ENCODE measurements around the gene FBRSL1. TPM values are rescaled to one million over a fixed set of nuclear protein-coding genes. Genes with fewer than 3 reads are reported as not detected.

FBRSL1 gene
- total and polyA plus RNA-seq, 9 donors, result 6.9 to 72.9 (median 54.2) TPM

- H3K27ac ChIP-seq (ENCODE audit: low read length), result no peak overlapping the region
- no peak for DNase-seq
- H3K27me3 ChIP-seq (ENCODE audit: control insufficient read depth, insufficient read depth, low read length), result no peaks in the 10 kb centered on the region
- H3K9me3 ChIP-seq (replicated peaks; ENCODE audit: control insufficient read depth, low read depth, low read length), result no peaks in the 10 kb centered on the region
- H3K36me3 ChIP-seq (ENCODE audit: control insufficient read depth, insufficient read depth, low read length), result peaks cover 13% of the 10 kb centered on the region
- H3K4me1 ChIP-seq (ENCODE audit: control insufficient read depth, insufficient read depth, low read length), result peaks cover 28% of the 10 kb centered on the region
- no peak overlapping the region for H3K4me3 ChIP-seq (ENCODE audit: low read length)
- WGBS (ENCODE audit: insufficient coverage), result 94% methylated on average over 36 of the region's 43 CpGs
Observed at GRCh38 chr12:132525011-132525832, 35.3 kb downstream of the FBRSL1 start.

DNA sequence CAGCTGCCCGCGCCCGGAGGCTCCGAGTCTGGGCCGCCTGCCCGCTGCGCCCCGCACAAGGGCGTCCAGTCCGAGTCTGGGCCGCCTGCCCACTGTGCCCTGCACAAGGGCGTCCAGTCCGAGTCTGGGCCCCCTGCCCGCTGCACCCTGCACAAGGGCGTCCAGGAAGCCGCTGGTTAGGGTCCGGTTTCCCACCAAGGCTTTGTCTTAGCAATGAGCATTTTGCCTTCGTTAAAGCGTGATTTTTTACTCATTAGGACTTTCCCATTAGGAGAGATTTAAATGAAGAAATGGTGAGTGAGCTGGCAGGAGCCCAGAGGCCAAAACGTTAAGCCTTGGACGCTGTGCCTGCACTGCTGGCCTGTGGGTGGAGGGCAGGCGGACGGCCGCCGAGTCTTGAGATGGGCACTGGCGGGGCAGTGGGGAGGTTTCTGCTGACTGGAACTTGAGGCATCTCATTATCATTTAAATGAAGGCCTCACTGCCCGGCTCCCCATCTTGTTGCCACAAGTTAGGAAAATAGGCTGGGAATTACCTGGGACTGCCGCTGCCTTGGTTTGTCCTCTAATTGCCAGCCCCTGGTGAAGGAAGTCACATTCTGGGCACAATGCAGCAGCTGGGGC, 36.0 kb downstream of the FBRSL1 start:
- no peaks in the 10 kb centered on the region for H3K9me3 ChIP-seq (replicated peaks; ENCODE audit: control insufficient read depth, low read depth, low read length)
- peaks cover 13% of the 10 kb centered on the region for H3K36me3 ChIP-seq (ENCODE audit: control insufficient read depth, insufficient read depth, low read length)
- DNase-seq, result no peak
- H3K4me3 ChIP-seq (ENCODE audit: low read length), result no peak overlapping the region
- H3K4me1 ChIP-seq (ENCODE audit: control insufficient read depth, insufficient read depth, low read length), result peaks cover 23% of the 10 kb centered on the region
- H3K27ac ChIP-seq (ENCODE audit: low read length), result no peak overlapping the region
- 85% methylated on average over 26 of the region's 28 CpGs for WGBS (ENCODE audit: insufficient coverage)
- no peaks in the 10 kb centered on the region for H3K27me3 ChIP-seq (ENCODE audit: control insufficient read depth, insufficient read depth, low read length)

DNA sequence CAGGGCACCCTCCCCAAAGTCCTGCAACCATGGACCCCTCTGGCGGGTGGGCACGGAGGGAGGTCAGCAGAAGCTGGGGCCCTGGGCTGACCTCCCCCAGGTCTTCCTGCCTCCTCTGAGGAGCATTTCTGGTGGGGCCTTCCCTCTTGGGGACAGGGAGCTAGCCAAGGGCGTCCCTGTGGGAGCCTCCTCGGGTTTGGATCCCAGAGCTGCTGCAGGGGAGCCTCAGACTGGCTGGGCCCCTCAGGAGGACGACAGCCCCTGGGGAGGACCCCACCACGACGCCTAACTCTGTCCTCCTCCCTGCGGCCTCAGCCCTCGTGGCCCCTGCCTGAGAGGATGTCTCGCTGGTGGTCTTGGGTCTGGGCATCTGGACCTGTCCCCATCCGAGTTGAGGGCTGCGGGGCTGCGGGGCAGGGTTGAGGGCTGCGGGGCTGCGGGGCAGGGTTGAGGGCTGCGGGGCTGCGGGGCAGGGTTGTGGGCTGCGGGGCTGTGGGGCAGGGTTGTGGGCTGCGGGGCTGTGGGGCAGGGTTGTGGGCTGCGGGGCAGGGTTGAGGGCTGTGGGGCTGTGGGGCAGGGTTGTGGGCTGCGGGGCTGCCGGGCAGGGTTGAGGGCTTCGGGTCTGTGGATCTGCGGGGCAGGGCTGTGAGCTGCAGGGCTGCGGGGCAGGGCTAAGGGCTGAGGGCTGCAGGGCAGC, 37.4 kb downstream of the FBRSL1 start:
- no peak overlapping the region for H3K4me3 ChIP-seq (ENCODE audit: low read length)
- H3K9me3 ChIP-seq (replicated peaks; ENCODE audit: control insufficient read depth, low read depth, low read length), result no peaks in the 10 kb centered on the region
- H3K36me3 ChIP-seq (ENCODE audit: control insufficient read depth, insufficient read depth, low read length), result peaks cover 13% of the 10 kb centered on the region
- no peak overlapping the region for H3K27ac ChIP-seq (ENCODE audit: low read length)
- peaks cover 18% of the 10 kb centered on the region for H3K4me1 ChIP-seq (ENCODE audit: control insufficient read depth, insufficient read depth, low read length)
- no peak for DNase-seq
- no peaks in the 10 kb centered on the region for H3K27me3 ChIP-seq (ENCODE audit: control insufficient read depth, insufficient read depth, low read length)
- 87% methylated on average over 24 of the region's 25 CpGs for WGBS (ENCODE audit: insufficient coverage)

DNA sequence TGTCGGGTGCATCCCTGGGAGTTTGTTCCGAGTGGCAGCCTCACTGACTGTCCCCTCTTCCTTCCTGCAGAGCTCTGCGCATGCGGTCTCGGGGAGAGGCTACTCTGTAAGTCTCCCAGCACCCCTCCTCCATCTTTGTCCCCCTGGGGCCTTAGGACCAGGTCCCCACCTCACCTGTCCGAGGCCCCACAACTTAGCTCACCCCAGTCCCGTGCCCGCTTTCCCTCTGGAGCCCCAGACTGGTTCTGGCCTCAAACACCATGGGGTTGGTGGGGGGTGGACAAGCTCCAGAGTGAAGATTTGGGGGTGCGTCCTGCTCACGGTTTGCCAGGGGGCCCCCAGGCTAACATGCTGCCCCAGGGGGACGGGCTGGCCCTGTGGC, 37.9 kb downstream of the FBRSL1 start:
- WGBS (ENCODE audit: insufficient coverage), result 81% methylated on average over 8 of the region's 11 CpGs
- Histone ChIP-seq H3K4me3 (ENCODE audit: low read length) (no peak overlapping the region), H3K27ac (ENCODE audit: low read length) (no peak overlapping the region), H3K4me1 (ENCODE audit: control insufficient read depth, insufficient read depth, low read length) (peaks cover 15% of the 10 kb centered on the region), H3K27me3 (ENCODE audit: control insufficient read depth, insufficient read depth, low read length) (no peaks in the 10 kb centered on the region), H3K36me3 (ENCODE audit: control insufficient read depth, insufficient read depth, low read length) (peaks cover 13% of the 10 kb centered on the region), H3K9me3 (replicated peaks; ENCODE audit: control insufficient read depth, low read depth, low read length) (peaks cover 2% of the 10 kb centered on the region)
- no peak for DNase-seq

GRCh38 chr12:132528564-132529106, 38.7 kb downstream of the FBRSL1 start:
- 89% methylated on average over 20 of the region's 21 CpGs for WGBS (ENCODE audit: insufficient coverage)
- DNase-seq, result no peak
- H3K27ac ChIP-seq (ENCODE audit: low read length), result no peak overlapping the region

DNA sequence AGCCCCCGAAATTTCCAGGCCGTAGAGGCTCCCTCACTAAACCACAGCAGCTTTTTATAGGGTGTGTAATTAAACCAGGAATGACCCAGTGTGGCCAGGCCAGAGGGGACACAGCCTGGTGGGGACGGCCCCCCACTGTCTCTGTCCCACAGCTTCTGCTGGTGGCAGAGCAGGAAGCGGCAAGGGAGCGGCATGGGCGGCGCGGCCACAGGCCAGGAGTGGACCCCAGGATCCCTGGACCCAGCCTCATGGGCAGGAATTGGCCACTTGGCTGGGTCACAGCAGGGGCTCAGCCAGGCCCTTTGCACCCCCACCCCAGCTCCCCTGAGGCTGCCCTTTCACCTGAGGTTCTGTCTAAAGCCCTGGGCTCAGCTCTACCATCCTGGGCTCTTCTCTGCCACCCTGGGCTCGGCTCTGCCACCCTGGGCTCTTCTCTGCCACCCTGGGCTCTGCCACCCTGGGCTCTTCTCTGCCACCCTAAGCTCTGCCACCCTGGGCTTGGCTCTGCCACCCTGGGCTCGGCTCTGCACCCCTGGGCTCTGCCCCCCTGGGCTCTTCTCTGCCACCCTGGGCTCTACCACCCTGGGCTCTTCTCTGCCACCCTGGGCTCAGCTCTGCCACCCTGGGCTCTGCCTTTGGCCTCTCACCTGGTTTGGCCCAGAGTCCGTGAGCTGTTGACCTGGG, 39.3 kb downstream of the FBRSL1 start:
- peaks cover 2% of the 10 kb centered on the region for H3K9me3 ChIP-seq (replicated peaks; ENCODE audit: control insufficient read depth, low read depth, low read length)
- no peak overlapping the region for H3K27ac ChIP-seq (ENCODE audit: low read length)
- no peak for DNase-seq
- H3K27me3 ChIP-seq (ENCODE audit: control insufficient read depth, insufficient read depth, low read length), result no peaks in the 10 kb centered on the region
- peaks cover 13% of the 10 kb centered on the region for H3K36me3 ChIP-seq (ENCODE audit: control insufficient read depth, insufficient read depth, low read length)
- peaks cover 6% of the 10 kb centered on the region for H3K4me1 ChIP-seq (ENCODE audit: control insufficient read depth, insufficient read depth, low read length)
- H3K4me3 ChIP-seq (ENCODE audit: low read length), result no peak overlapping the region
- 94% methylated on average over 9 of the region's 11 CpGs for WGBS (ENCODE audit: insufficient coverage)

More at GRCh38 chr12:132528564-132529106, 38.7 kb downstream of the FBRSL1 start:
- Histone ChIP-seq H3K27me3 (ENCODE audit: control insufficient read depth, insufficient read depth, low read length) (no peaks in the 10 kb centered on the region), H3K9me3 (replicated peaks; ENCODE audit: control insufficient read depth, low read depth, low read length) (peaks cover 2% of the 10 kb centered on the region), H3K4me1 (ENCODE audit: control insufficient read depth, insufficient read depth, low read length) (peaks cover 13% of the 10 kb centered on the region), H3K4me3 (ENCODE audit: low read length) (no peak overlapping the region), H3K36me3 (ENCODE audit: control insufficient read depth, insufficient read depth, low read length) (peaks cover 13% of the 10 kb centered on the region)

DNA sequence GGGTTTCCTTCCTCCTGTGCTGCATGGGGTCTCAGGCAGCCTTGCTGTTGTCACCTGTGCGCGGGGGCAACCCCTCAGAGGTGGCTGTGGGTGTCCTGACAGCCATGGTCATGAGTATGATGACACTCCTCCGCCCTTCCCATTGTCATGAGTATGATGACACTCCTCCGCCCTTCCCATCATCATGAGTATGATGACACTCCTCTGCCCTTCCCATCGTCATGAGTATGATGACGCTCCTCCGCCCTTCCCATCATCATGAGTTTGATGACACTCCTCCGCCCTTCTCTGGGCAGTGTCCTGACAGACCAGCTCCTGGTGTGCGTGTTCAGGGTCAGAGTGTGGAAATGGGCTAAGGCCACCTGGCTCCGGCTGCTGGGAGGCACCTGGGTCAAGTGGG, 40.0 kb downstream of the FBRSL1 start:
- Histone ChIP-seq H3K9me3 (replicated peaks; ENCODE audit: control insufficient read depth, low read depth, low read length) (peaks cover 2% of the 10 kb centered on the region), H3K27ac (ENCODE audit: low read length) (no peak overlapping the region), H3K36me3 (ENCODE audit: control insufficient read depth, insufficient read depth, low read length) (peaks cover 13% of the 10 kb centered on the region), H3K27me3 (ENCODE audit: control insufficient read depth, insufficient read depth, low read length) (no peaks in the 10 kb centered on the region), H3K4me1 (ENCODE audit: control insufficient read depth, insufficient read depth, low read length) (peaks cover 5% of the 10 kb centered on the region), H3K4me3 (ENCODE audit: low read length) (no peak overlapping the region)
- DNase-seq, result no peak
- 90% methylated on average over 10 of the region's 10 CpGs for WGBS (ENCODE audit: insufficient coverage)

DNA sequence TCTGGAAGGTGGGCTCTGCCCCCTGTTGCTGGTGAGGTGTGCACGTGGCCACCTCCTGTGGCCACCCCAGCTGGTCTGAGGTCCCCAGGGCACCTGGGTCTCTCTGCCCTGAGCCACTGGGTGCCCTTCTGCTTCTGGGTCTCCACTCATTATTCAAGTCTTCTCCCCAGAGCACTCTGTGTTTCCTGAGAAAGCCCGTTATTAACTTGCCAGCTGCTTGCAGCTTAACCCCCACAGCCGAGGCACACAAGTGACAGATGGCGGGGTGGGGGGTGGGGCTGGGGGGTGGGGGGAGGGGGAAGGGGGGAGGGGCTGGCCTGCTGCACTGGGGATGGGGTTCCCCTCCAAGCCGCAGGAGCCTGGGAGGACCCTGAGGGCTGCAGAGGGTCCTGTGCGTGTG, 40.5 kb downstream of the FBRSL1 start:
- Histone ChIP-seq H3K27me3 (ENCODE audit: control insufficient read depth, insufficient read depth, low read length) (no peaks in the 10 kb centered on the region), H3K4me1 (ENCODE audit: control insufficient read depth, insufficient read depth, low read length) (peaks cover 5% of the 10 kb centered on the region), H3K4me3 (ENCODE audit: low read length) (no peak overlapping the region), H3K36me3 (ENCODE audit: control insufficient read depth, insufficient read depth, low read length) (peaks cover 13% of the 10 kb centered on the region), H3K9me3 (replicated peaks; ENCODE audit: control insufficient read depth, low read depth, low read length) (peaks cover 2% of the 10 kb centered on the region), H3K27ac (ENCODE audit: low read length) (no peak overlapping the region)
- no peak for DNase-seq
- 62% methylated on average over 3 of the region's 6 CpGs for WGBS (ENCODE audit: insufficient coverage)

- Histone ChIP-seq H3K9me3 (replicated peaks; ENCODE audit: control insufficient read depth, low read depth, low read length) (peaks cover 2% of the 10 kb centered on the region), H3K4me3 (ENCODE audit: low read length) (no peak overlapping the region), H3K36me3 (ENCODE audit: control insufficient read depth, insufficient read depth, low read length) (peaks cover 11% of the 10 kb centered on the region), H3K27me3 (ENCODE audit: control insufficient read depth, insufficient read depth, low read length) (no peaks in the 10 kb centered on the region), H3K27ac (ENCODE audit: low read length) (no peak overlapping the region), H3K4me1 (ENCODE audit: control insufficient read depth, insufficient read depth, low read length) (peaks cover 5% of the 10 kb centered on the region)
- WGBS (ENCODE audit: insufficient coverage), result 85% methylated on average over 6 of the region's 7 CpGs
- DNase-seq, result no peak
Observed at GRCh38 chr12:132530851-132531250, 40.9 kb downstream of the FBRSL1 start.

Data from muscle of leg (tissue), 11 donors.